Body of pancreas (tissue), 4 donors: ENCODE measurements around the gene SORCS1. TPM values are rescaled to one million over a fixed set of nuclear protein-coding genes. Genes with fewer than 3 reads are reported as not detected.

Source experiments
- ATAC-seq: fragments of 150-250 bp; one replicate; pipeline ENCODE4 v1.9.1; 2016
- DNase-seq, 4 donors: peaks; one replicate each; pipeline ENCODE4 v3.0.0-alpha.2; 2019
- H3K27ac ChIP-seq, 4 donors: fragments of 200-600 bp; sonication (generic); 1 replicate in 3 of 4; 2 replicates in 1 of 4; pipeline versions ENCODE4 v1.5.1 to v1.6.1; 2016 to 2019; ENCODE audit warnings: mild to moderate bottlenecking in 1 of 4, mixed read lengths in 1 of 4, moderate library complexity in 1 of 4
- H3K27me3 ChIP-seq, 2 donors: fragments of 200-600 bp; sonication (generic); one replicate each; pipeline ENCODE4 v1.6.0; 2016; ENCODE audit warnings: mild to moderate bottlenecking in 1 of 2
- H3K36me3 ChIP-seq, 2 donors: fragments of 200-600 bp; sonication (generic); replicated peaks in 1 of 2; 2 replicates each; pipeline ENCODE4 v1.5.1; 2016; ENCODE audit warnings: low read depth in 2 of 2; ENCODE audit not compliant: insufficient read depth in 1 of 2
- H3K4me1 ChIP-seq: fragments of 200-600 bp; sonication (generic); one replicate; pipeline ENCODE4 v1.6.0; 2016
- H3K4me3 ChIP-seq, 2 donors: fragments of 200-600 bp; sonication (generic); 1 replicate in 1 of 2; 2 replicates in 1 of 2; pipeline ENCODE4 v1.5.1; 2016 to 2019
- H3K9me3 ChIP-seq, 3 donors: fragments of 200-600 bp; sonication (generic); 1 replicate in 2 of 3; 2 replicates in 1 of 3; pipeline ENCODE4 v1.5.1; 2016
- CTCF ChIP-seq, 7 experiments: fragments of 450-650 bp in 4 of 7; fragments of 200-600 bp in 3 of 7; sonication (generic) in 3 of 7; IDR thresholded peaks; one replicate each; pipeline ENCODE4 v1.5.1; 2016 to 2019; ENCODE audit warnings: antibody characterized with exemption in 7 of 7
- POLR2A ChIP-seq, 3 donors: fragments of 450-650 bp; IDR thresholded peaks; one replicate each; pipeline ENCODE4 v1.6.1; 2016; ENCODE audit warnings: antibody characterized with exemption in 3 of 3, mild to moderate bottlenecking in 2 of 3
- WGBS, 2 donors: methylation state at CpG; one replicate each; pipeline ENCODE4 v1.1.5; 2017; 5-methylcytosine and 5-hydroxymethylcytosine counted together
- intact Hi-C: fragments of 100-400 bp; cut with DNase I; formaldehyde crosslinking; loops from one replicate; pipeline ENCODE4 v1.15.1; 2023
- total RNA-seq, 2 donors: library from RNA; depleted of rRNA; stranded (reverse); fragments of >200 nt; gene quantifications; one replicate each; pipeline ENCODE4 v1.1.0, GENCODE V29; 2016

Gene SORCS1
- total RNA-seq, 2 donors from 2014 or later, result 1.3 to 6.0 TPM

- DNase-seq (no peak), ATAC-seq (no peak)
- 35 to 40% methylated on average over 2 of the region's 2 CpGs for WGBS, 2 donors
- H3K27ac ChIP-seq, result no peak overlapping the region
- TF ChIP-seq POLR2A (IDR thresholded peaks at IDR 0.05) (no peak), CTCF (IDR thresholded peaks at IDR 0.05) (no peak)
- H3K4me1 ChIP-seq, result no peaks in the 10 kb centered on the region
- no peaks in the 10 kb centered on the region for H3K36me3 ChIP-seq
- intact Hi-C loops, result no loop called here
- H3K27me3 ChIP-seq, result no peaks in the 10 kb centered on the region
- no peaks in the 10 kb centered on the region for H3K9me3 ChIP-seq
- no peak overlapping the region for H3K4me3 ChIP-seq
These were observed 468.3 kb downstream of the SORCS1 start for GRCh38 chr10:106696239-106696638.

GRCh38 chr10:106694696-106695095 is 469.8 kb downstream of the SORCS1 start:
- Histone ChIP-seq H3K4me1 (no peaks in the 10 kb centered on the region), H3K27ac (no peak overlapping the region), H3K36me3 (no peaks in the 10 kb centered on the region), H3K27me3 (no peaks in the 10 kb centered on the region), H3K9me3 (no peaks in the 10 kb centered on the region), H3K4me3 (no peak overlapping the region)
- 39 to 61% methylated on average over 1 of the region's 1 CpG for WGBS, 2 donors
- no peak for TF ChIP-seq CTCF (IDR thresholded peaks at IDR 0.05)
- TF ChIP-seq POLR2A (IDR thresholded peaks at IDR 0.05), result no peak
- intact Hi-C loops, result no loop called here
- DNase-seq (no peak), ATAC-seq (no peak)

- Histone ChIP-seq H3K9me3 (no peaks in the 10 kb centered on the region), H3K27ac (no peak overlapping the region), H3K4me3 (no peak overlapping the region), H3K36me3 (no peaks in the 10 kb centered on the region), H3K27me3 (no peaks in the 10 kb centered on the region), H3K4me1 (no peaks in the 10 kb centered on the region)
- no peak for ATAC-seq
- intact Hi-C loops, result no loop called here
- TF ChIP-seq CTCF (IDR thresholded peaks at IDR 0.05) (no peak), POLR2A (IDR thresholded peaks at IDR 0.05) (no peak)
- DNase-seq, result no peak
These were observed 482.3 kb downstream of the SORCS1 start for GRCh38 chr10:106682175-106682574.

GRCh38 chr10:106680061-106680460 is 484.4 kb downstream of the SORCS1 start:
- Histone ChIP-seq H3K27ac (no peak overlapping the region), H3K27me3 (no peaks in the 10 kb centered on the region), H3K4me3 (no peak overlapping the region), H3K36me3 (no peaks in the 10 kb centered on the region), H3K9me3 (no peaks in the 10 kb centered on the region), H3K4me1 (no peaks in the 10 kb centered on the region)
- intact Hi-C loops, result no loop called here
- ATAC-seq (no peak), DNase-seq (no peak)
- no peak for TF ChIP-seq POLR2A (IDR thresholded peaks at IDR 0.05)
- TF ChIP-seq CTCF (IDR thresholded peaks at IDR 0.05), result no peak
- 62 to 68% methylated on average over 2 of the region's 2 CpGs for WGBS, 2 donors

- no peaks in the 10 kb centered on the region for H3K27me3 ChIP-seq
- H3K4me3 ChIP-seq, result no peak overlapping the region
- intact Hi-C loops, result no loop called here
- H3K36me3 ChIP-seq, result no peaks in the 10 kb centered on the region
- no peaks in the 10 kb centered on the region for H3K9me3 ChIP-seq
- no peak for ATAC-seq
- no peak overlapping the region for H3K27ac ChIP-seq
- TF ChIP-seq CTCF (IDR thresholded peaks at IDR 0.05), result no peak
- no peak for TF ChIP-seq POLR2A (IDR thresholded peaks at IDR 0.05)
- no peaks in the 10 kb centered on the region for H3K4me1 ChIP-seq
- no peak for DNase-seq
These were observed 485.2 kb downstream of the SORCS1 start for GRCh38 chr10:106679314-106679713.
